ENCODE data around the gene ECHDC3. TPM values are rescaled to one million over a fixed set of nuclear protein-coding genes. Genes with fewer than 3 reads are reported as not detected.

Gene ECHDC3
- total RNA-seq, 3 donors from 2014 or later (not counting 1 experiment from before 2014, with no cell fraction given), result 0.38 to 4.8 TPM; not detected in 1

GRCh38 chr10:11772575-11773288, 30.6 kb downstream of the ECHDC3 start:
- Mint-ChIP-seq H3K27ac (no peak overlapping the region), H3K4me3 (no peak overlapping the region), H3K4me1 (no peaks in the 10 kb centered on the region), H3K36me3 (no peaks in the 10 kb centered on the region), H3K27me3 (ENCODE audit: low read depth in 2 of 2) (no peaks in the 10 kb centered on the region), H3K9me3 (no peaks in the 10 kb centered on the region)
- Histone ChIP-seq H3K27ac (ENCODE audit: low read length) (no peak overlapping the region), H3K4me1 (ENCODE audit: control insufficient read depth, insufficient read depth, low read length) (no peaks in the 10 kb centered on the region), H3K36me3 (ENCODE audit: control insufficient read depth, insufficient read depth, low read length) (no peaks in the 10 kb centered on the region), H3K4me3 (ENCODE audit: low read length) (no peak overlapping the region), H3K27me3 (ENCODE audit: control insufficient read depth, insufficient read depth, low read length) (no peaks in the 10 kb centered on the region), H3K9me3 (ENCODE audit: control insufficient read depth, insufficient read depth, low read length) (no peaks in the 10 kb centered on the region)
- DNase-seq (no peak), ATAC-seq (no peak)
- no peak for TF ChIP-seq CTCF (IDR thresholded peaks at IDR 0.05)
- intact Hi-C loops (cut with micrococcal nuclease), result no loop called here
- 76% methylated on average over 16 of the region's 16 CpGs for WGBS (ENCODE audit: insufficient coverage)

GRCh38 chr10:11773761-11774441, 31.7 kb downstream of the ECHDC3 start:
- WGBS (ENCODE audit: insufficient coverage), result over 99% methylated on average over 11 of the region's 14 CpGs

GRCh38 chr10:11775412-11775811, 33.2 kb downstream of the ECHDC3 start:
- intact Hi-C loops (cut with micrococcal nuclease), result no loop called here
- H3K27ac Mint-ChIP-seq, result no peak overlapping the region
- no peaks in the 10 kb centered on the region for H3K36me3 Mint-ChIP-seq

More at GRCh38 chr10:11773761-11774441, 31.7 kb downstream of the ECHDC3 start:
- no peak overlapping the region for H3K27ac ChIP-seq (ENCODE audit: low read length)
- TF ChIP-seq CTCF (IDR thresholded peaks at IDR 0.05), result no peak
- Mint-ChIP-seq H3K27me3 (ENCODE audit: low read depth in 2 of 2) (no peaks in the 10 kb centered on the region), H3K36me3 (no peaks in the 10 kb centered on the region), H3K27ac (no peak overlapping the region), H3K4me1 (no peaks in the 10 kb centered on the region), H3K9me3 (no peaks in the 10 kb centered on the region), H3K4me3 (no peak overlapping the region)
- intact Hi-C loops (cut with micrococcal nuclease), result no loop called here
- no peaks in the 10 kb centered on the region for H3K27me3 ChIP-seq (ENCODE audit: control insufficient read depth, insufficient read depth, low read length)
- H3K4me3 ChIP-seq (ENCODE audit: low read length), result no peak overlapping the region
- no peak for ATAC-seq
- H3K4me1 ChIP-seq (ENCODE audit: control insufficient read depth, insufficient read depth, low read length), result no peaks in the 10 kb centered on the region
- no peaks in the 10 kb centered on the region for H3K36me3 ChIP-seq (ENCODE audit: control insufficient read depth, insufficient read depth, low read length)
- no peak for DNase-seq
- no peaks in the 10 kb centered on the region for H3K9me3 ChIP-seq (ENCODE audit: control insufficient read depth, insufficient read depth, low read length)

More at GRCh38 chr10:11775412-11775811, 33.2 kb downstream of the ECHDC3 start:
- H3K9me3 ChIP-seq (ENCODE audit: control insufficient read depth, insufficient read depth, low read length), result no peaks in the 10 kb centered on the region
- no peak overlapping the region for H3K4me3 ChIP-seq (ENCODE audit: low read length)
- no peak overlapping the region for H3K4me3 Mint-ChIP-seq
- H3K27me3 ChIP-seq (ENCODE audit: control insufficient read depth, insufficient read depth, low read length), result no peaks in the 10 kb centered on the region
- TF ChIP-seq CTCF (IDR thresholded peaks at IDR 0.05), result no peak
- no peaks in the 10 kb centered on the region for H3K9me3 Mint-ChIP-seq
- no peak for DNase-seq
- H3K27ac ChIP-seq (ENCODE audit: low read length), result no peak overlapping the region
- no peak for ATAC-seq
- 46% methylated on average over 4 of the region's 5 CpGs for WGBS (ENCODE audit: insufficient coverage)
- no peaks in the 10 kb centered on the region for H3K4me1 Mint-ChIP-seq
- no peaks in the 10 kb centered on the region for H3K36me3 ChIP-seq (ENCODE audit: control insufficient read depth, insufficient read depth, low read length)
- no peaks in the 10 kb centered on the region for H3K27me3 Mint-ChIP-seq (ENCODE audit: low read depth in 2 of 2)
- H3K4me1 ChIP-seq (ENCODE audit: control insufficient read depth, insufficient read depth, low read length), result no peaks in the 10 kb centered on the region

Measured in natural killer cell (primary cell).